AG09309 (cell line): ENCODE measurements around the gene VDR.

Experiments used
- DNase-seq: peaks from one replicate; pipeline ENCODE4 v3.0.0-alpha.2; 2010; ENCODE audit warnings: low read depth
- H3K4me3 ChIP-seq: 2 replicates; pipeline ENCODE4 v1.5.1; 2011; ENCODE audit warnings: mild to moderate bottlenecking, low read depth, low read length, moderate library complexity; ENCODE audit not compliant: control insufficient read depth
- CTCF ChIP-seq: IDR thresholded peaks from 2 replicates; pipeline ENCODE4 v1.5.1; 2011; ENCODE audit warnings: mild to moderate bottlenecking, low read depth, low read length, inconsistent platforms; ENCODE audit not compliant: insufficient read depth, control insufficient read depth; ENCODE audit errors: missing control alignments

The VDR gene

GRCh38 chr12:47835831-47836155 is 69.0 kb downstream of the VDR start:
- TF ChIP-seq CTCF: no peak
- H3K4me3 ChIP-seq: no peak overlapping the region
- DNase-seq: no peak

GRCh38 chr12:47835006-47835830 is 69.6 kb downstream of the VDR start:
- TF ChIP-seq CTCF: no peak
- no peak for DNase-seq
- no peak overlapping the region for H3K4me3 ChIP-seq

GRCh38 chr12:47834199-47834903 is 70.4 kb downstream of the VDR start:
- H3K4me3 ChIP-seq: no peak overlapping the region
- DNase-seq: no peak
- no peak for TF ChIP-seq CTCF

GRCh38 chr12:47833591-47834012 is 71.2 kb downstream of the VDR start:
- TF ChIP-seq CTCF: no peak
- no peak overlapping the region for H3K4me3 ChIP-seq
- DNase-seq: no peak

- H3K4me3 ChIP-seq: no peak overlapping the region
- no peak for TF ChIP-seq CTCF
- DNase-seq: no peak
Observed at GRCh38 chr12:47832263-47832933, 72.4 kb downstream of the VDR start.

GRCh38 chr12:47829584-47829983 is 75.2 kb downstream of the VDR start:
- TF ChIP-seq CTCF: no peak
- DNase-seq: no peak
- no peak overlapping the region for H3K4me3 ChIP-seq
